Stimulated activated CD4-positive, alpha-beta T cell treated with anti-CD3 and anti-CD28 coated beads, Interleukin-12 subunit alpha, Interleukin-12 subunit beta, amount 100 ng/mL, for 4 hours (primary cell): Measurements from ENCODE around the gene NRXN3.

Source experiments
- DNase-seq: peaks from one replicate; pipeline ENCODE4 v3.0.0-alpha.2; 2020

NRXN3 gene

DNA sequence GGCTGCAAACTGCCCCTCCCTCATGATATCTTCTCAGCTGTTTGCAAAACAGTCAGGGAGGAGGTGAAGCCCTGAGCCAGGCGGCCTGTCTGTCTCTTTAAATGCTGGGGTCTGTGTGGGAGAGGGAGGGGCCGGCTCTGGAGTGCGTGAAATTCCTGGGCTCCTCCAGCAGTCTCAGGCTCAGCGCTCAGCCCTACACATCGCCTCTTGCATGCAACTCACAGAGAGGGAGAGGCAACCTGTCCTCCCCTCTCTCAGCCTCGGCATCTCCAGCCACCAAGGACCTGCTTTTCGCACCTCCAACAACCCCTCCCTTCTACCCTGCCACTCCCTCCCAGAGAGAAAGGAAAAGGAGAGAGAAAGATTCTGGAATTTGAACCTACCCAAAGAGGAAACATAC, at the start of gene NRXN3:
Gene NRXN3, plus strand, starts transcription at position 171 of the 400 bp plus-strand sequence. CDS start 72,721 bp downstream, outside the sequence.
- no peak for DNase-seq

DNA sequence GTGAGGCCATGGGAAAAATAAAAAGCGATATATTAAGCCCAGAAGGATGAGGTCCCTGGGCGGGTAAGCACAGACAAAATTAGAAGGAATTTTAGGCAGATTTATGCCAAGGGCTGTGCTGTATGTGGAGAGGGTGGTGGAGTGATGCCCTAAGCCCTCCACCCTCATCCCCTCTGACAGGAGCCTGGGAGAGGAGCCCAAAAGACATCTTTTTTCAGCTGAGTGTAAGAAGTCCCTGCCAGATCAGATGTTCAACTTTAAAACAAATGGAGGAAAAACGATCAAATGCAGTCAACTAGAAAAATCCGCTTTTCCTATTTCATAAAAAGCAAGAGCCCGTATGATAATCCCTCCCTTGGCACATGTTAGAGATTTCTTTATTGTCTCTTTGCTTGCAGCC, 47.7 kb upstream of the NRXN3 start:
- DNase-seq = no peak

DNA sequence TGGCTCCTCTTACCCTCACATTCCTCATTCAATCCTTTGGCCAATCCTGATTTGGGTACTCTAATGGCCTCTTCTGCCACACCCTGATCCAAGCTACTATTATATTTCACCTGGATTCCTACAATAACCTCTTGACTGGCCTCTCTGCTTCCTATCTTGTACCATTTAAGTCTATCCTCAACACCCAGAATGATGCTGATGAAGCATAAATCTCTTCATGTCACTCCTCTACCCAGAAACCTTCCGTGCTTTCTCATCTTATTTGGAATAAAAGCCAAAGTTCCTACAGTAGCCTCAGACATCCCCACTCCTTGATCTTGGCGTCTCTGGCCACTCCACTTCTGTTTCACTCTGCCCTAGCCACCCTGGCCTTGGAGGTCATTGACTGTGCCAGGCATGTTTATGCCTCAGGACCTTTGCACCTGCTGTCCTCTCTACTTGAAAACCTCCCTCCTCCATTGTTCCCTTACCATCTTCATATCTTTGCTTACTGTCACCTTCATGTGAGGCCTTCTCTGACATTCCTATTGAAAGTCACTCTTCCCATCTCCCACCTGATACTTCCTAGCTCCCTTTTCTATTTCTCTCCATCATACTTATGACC, 46.4 kb upstream of the NRXN3 start:
- DNase-seq = no peak

DNA sequence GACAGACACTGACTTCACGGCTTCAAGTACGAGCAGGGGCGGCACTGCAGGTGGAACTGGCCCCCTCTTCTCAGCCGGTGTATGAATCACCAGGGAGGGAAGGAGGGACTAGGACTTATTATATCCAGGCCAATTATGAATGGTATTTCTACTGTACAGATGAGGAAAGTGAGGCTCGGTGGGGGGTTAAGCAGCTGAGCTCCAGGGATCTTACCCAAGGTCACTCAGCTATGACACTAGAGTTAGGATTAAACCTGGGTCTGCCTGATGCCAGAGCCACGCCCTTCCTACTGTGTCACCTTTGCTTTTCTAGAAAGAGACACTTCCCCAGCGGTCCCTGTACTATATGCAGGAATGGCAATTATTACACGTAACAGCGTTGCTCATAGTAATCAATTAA, 42.2 kb upstream of the NRXN3 start:
- DNase-seq = no peak

DNA sequence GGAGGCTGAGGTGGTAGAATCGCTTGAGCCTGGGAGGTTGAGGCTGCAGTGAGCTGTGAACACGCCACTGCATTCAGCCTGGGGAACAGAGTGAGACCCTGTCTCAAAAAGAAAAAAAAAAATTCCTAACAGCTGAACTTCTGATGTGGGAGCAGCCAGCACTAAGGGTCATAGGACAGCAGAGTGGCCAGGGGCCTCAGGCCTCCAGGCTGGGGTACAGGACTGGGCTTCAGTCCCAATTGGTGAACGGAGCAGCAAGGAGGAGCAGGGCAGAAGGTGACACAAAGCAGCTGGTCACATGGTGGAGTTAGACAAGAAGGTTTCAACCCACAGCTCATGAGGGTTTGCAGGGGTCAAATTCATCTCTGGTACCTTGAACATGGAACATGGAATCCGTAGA, 40.8 kb upstream of the NRXN3 start:
- no peak for DNase-seq

DNA sequence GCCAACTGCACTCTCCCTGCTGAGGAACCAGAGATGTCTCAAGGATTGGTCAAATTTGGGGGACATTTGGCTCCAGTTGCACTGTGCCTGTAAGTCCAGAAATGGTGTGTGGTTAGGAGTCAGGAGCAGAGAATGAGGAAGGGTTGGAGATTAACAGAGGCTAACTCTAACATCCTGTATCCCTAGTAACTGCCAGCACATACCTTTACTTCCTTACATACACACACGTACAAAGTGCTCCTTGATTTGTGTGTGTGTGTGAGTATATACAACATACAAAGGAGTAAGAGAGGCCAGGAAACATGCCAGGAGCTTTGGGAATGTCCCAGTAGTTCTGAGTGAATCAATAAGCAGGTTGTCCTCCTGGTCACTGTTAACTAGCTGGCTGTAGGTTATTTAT, 39.8 kb upstream of the NRXN3 start:
- DNase-seq = no peak

DNA sequence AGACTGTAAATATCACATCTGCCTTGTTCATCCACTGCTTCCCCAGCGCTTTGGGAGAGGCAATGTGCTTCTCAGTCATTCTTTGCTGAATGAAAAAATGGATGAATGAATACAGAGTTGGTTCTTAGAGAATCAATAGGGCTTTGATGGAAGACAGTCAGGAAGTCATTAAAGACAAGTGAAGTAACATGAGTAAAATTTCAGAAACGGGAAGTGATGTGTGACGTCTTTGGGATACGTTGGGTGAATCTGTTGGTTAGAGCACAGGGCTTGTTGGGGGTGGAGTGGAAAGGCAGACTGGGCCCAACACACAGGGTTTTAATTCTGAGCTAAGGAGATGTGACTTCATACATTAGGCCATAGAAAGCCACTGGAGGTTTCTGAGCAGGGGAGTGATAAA, 39.0 kb upstream of the NRXN3 start:
- DNase-seq = no peak

DNA sequence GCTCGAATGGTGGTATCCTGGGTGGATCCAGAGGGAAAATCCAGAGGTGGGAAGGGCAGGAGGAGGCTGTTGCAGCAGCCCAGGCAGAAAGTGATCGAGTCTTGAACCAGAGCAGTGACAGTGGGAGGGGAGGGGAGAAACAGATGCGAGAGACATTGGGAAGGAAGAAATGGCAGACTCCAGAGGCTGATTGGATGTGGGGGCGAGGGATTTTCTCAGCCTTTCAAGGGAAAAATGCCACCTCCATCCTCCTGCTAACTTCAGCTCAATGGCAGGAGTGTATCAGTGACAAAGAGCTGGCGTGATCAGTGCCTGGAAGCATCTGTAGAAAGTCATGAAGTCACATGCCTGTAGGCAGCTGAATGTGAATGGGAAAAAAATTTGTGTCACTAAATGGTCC, 38.6 kb upstream of the NRXN3 start:
- DNase-seq = no peak

DNA sequence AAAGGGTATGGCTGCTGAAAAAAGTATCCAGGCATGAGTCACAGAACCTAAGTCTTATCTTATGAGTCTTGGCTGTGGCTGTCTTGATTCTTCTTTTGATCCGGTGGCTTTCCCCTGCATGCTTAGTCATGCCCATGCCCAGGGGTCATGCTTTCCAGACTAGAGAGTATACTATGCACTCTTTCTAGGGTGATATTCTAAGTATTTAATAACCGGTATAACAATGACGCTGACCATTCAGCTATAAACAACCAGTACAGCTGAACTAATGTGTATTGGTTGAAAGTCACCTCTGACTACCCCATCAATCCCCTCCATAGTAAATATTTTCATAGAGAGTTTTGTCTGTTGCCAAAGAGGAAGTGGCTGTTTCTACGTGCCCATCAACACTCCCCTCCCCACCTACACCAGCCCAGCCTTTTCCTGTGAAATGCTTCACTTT, 34.7 kb upstream of the NRXN3 start:
- no peak for DNase-seq

DNA sequence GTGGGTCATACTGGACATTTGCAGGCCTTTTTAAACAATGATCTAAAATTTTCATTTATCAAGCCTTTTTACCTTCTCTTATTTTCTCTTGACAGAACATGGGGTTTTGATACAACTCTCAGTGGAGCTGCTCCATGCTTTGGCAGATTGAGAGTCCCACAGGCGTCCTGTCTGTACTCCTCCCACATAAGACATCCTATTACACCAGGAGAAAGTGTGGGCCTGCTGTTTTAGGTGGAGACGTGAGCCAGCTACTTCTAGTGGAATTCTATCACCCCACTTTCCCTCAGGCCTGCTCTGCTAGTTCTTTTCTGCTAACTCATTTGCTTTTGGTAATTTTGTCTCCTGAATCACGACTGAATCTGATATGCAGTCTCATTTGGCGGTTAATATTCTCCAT, 33.5 kb upstream of the NRXN3 start:
- DNase-seq = no peak

DNA sequence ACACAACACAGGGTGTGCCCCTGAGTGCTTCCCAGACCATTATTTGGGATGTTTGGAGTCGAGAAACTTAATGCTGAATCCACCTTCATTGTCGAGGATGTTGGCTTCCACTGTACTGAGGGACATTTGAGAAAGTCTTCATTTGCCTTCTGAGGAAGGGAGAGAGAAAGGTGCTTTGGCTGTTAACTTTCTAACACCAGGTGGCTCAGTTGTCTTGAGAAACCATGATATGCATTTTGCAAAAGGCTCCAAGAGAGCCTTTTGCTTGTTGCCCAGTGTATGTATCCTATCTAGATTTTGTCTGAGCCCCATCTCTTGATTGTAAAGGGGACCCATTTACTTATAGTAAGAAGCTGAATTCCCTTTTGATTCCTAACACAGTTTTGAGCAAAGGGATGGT, 28.6 kb upstream of the NRXN3 start:
- no peak for DNase-seq

DNA sequence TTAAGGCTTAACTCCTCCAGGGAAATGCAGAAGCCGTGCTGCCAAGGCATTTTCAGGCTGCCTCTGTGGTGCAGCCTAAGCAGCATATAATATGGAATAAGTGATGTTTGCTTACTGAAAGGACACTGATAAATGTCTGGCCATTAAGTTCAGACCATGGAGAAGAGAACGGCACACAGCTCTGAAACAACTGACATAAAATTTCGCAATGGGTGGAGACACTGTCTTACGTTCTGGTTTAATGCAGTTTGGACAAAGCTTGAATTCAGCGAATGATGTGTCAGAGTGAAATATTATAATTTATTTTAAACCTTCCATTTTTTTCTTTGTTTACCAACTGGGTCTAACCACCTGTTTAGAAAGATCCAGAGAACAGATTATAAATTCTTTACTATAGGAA, 27.2 kb upstream of the NRXN3 start:
- no peak for DNase-seq

DNA sequence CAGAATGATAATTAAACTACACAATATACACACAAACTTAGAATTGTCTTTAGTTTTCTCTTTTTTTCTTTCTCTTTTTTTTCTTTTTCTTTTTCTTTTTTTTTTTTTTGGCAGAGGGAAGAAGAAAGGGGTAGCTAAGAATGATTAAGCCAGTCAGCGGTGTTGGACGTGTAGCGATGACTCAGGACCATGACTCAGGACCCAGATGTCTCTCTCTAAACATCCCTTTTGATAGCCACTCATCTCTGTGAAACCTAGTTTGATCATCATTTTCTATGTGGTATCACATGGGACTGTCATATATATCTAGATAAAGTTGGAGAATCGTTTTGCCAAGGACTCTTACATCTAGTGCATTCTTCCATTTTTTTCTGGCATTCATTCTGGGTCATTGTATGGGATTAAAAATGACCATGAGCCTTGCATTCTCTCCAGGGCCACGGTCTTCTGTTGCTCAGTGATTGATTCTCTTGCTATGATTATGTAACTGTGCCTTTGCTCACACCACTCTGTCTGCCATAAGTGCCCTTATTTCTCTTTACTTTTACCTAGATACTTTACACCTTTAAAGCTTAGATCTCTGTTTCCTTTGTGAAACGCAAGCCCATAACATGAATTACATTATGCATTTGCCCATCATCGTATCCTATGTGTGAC, 26.6 kb upstream of the NRXN3 start:
- DNase-seq = no peak

DNA sequence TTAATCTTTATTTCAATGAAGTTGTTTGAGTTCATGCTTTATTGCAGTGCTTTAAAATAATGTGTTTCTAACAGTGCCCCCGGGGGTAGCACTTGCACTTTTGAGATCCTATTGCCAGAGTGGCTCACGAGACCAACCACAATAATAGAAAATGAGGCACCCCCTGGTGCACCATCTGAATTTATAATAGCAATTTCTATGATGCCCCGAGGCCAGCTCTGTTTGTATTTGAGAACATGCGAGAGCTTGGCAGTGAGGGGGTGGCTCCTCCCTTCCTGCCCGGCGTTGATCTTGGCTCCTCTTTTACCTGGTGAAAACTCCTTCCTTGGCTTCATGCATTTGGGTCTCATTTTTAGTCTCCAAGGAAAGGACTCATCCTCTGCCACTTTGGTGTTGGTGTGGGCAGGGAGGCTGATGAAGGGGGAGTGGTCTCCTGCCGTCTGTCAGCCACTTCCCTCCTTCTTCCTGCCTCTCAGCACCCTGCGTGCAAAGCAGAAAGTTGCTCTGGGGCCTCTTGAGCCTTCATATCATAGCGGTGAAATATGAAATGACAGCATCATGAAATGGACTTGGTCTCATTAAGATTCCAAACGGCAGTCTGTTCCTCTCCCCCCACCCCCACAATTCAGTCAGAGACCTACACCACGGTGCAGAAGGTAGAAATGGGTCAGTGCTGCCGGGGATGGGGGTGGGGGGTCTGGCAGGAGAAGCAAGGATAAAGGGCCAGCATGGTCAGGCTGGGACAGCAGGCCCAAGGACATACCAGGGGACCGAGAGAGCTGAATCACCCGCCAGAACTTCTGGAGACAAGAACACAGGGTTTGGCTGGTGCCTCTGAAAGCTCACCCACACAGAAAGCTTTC, 17.7 kb upstream of the NRXN3 start:
- no peak for DNase-seq

DNA sequence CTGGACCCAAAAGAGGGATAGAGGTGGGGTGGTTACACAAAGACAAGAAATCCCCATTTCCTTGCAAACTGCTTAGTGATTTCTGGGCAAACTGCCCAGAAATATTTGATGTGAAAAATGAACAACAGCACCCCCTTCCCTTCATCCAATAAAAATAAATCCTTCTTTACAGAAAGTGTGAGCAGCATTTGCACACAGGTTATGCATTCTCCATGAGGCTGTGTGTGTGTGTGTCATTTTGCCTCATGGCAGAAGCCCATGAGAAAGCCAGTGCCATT, 17.2 kb upstream of the NRXN3 start:
- no peak for DNase-seq

DNA sequence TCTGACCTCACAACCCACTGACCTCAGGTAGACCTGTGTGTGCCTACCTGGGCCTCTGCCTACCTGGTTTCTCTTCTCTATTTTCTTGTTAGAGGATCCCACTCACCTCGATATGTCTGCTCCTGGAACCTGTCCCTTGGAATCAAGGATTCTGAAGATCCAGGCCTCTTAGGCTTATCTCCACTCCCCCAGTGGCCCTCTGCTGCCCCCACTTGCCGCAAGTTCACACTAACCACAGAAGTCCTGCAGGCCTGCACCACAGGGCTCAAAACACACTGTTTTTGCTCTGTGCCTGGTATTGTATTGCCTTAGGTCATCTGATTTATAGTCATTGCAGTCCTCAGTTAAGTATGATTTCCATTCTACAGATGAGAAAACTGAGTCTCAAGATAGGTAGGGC, 15.3 kb upstream of the NRXN3 start:
- DNase-seq = no peak

DNA sequence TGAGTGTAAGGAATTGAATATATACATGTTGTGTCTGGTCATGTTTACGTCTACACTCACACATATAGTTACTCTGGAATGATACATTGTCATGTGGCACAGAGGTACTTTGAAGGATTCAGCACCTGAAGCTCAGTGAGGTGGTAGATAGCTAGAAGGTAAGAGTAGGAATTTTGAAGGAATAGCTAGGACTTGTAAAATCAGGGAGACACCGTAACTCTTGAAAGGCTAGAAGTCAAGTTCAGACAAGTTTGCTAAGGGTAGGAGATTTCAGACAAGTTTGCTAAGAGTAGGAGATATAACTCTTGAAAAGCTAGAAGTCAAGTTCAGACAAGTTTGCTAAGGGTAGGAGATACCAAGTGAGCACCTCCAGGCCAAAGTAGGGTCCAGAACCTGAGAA, 14.0 kb upstream of the NRXN3 start:
- DNase-seq = no peak

DNA sequence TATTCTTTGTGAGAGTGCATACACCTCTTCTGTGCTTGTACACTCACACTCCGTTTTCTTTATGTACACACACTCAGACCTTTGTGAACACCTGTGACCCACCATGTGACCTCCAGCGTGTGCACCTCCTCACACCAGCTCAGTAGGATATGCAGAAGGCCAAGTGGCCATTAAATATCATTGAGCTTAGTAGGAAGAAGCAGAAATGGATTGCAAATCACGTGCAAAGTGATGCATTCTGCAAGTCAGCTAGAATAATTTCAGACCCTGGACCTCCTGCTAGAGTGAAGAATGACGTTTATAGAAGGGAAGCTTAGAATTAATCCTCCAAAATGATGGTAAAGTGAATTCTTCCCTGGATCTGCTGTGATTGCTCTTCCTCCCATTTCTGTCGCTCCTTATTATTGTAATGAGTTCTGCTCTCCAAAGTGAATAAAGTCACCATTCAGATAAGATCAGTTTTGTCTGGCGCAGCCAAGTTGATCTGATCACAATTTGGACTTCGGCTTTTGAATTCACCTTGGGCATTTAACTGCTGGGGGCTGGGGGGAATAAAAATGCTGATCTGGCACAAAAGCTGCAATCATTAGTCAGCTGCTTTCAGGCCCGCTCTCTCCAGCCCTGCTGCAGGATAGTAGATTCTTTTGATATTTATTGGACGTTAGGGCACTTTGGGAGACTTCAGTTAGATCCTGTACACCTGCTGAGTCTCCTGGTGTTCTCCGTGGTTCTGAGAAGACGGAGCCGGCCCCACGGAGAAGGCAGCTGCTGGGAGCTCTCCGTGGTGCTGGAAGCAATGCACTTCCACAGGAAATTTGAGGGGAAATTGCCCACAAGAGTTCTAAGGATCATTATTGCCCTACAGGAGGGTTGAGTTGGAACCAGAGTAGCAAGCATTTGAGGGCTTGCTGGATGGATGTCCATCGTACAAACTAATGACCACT, 12.4 kb upstream of the NRXN3 start:
- peak; percentile 2 for DNase-seq

DNA sequence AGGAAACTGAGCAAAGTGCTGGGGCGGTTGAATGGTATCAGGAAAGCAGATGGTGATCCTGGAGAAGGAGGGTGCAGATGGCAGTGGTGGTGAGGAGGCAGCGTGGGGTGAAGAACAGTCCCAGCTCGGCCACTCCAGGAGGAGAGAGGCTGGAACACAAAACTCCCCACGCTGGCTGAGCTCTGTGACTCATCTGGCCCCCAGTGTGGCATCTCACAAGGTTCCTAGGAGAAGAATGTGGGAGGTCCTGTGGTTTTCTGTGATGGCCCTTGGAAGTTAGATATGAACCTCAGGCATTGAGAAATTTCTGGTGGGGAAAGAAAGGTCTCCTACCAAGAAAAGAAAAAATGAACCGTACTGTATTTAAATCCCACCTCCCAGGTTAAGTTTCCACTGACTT, 8.0 kb upstream of the NRXN3 start:
- DNase-seq = no peak

DNA sequence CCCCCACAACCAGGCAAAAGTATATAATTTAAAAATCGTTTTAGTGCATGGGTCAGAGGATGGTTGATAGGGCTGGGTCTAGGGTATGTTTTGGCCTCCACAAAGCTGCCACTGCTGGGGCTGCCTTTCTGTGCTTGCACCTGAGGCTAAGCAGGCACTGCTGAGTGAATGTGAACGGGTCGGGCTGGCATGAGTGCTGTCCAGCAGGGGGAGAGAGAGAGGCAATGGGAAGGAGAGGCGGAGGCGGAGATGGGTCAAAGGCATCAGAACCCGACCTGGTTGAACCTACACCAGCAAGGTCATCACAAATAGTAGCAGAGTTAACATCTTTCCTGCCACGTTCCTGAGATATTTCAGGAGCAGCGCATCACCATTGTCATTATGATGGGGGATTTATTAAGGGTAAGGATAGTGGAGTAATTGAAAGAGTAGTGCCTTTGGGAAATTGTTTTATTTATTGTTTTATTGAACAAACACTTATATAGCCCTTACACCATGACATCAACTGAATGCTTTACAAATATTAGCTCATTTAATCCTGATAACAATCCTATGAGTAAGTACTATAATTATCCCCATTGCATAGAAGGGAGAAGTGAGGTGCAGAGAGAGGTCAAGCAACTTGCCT, 5.8 kb upstream of the NRXN3 start:
- no peak for DNase-seq

DNA sequence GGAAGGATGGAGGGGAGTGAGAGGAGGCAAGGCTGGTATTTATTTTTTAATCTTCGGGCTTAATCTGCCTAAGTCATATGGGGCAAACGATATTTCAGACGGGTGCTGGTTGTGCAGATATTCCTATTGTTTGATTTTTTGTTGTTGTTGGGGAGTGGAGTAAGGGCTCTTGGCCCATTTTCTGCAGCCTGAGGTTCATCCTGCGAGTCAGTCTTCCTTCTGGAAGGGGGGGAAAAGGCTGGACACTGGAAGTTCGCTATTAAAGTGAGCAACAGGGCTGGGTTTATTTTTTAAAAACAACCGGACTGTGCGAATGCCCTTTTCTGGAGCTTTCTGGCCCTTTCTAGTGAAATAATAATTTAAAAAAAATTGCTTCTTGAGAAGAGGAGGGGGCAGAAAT, 2.3 kb downstream of the NRXN3 start:
- no peak for DNase-seq

DNA sequence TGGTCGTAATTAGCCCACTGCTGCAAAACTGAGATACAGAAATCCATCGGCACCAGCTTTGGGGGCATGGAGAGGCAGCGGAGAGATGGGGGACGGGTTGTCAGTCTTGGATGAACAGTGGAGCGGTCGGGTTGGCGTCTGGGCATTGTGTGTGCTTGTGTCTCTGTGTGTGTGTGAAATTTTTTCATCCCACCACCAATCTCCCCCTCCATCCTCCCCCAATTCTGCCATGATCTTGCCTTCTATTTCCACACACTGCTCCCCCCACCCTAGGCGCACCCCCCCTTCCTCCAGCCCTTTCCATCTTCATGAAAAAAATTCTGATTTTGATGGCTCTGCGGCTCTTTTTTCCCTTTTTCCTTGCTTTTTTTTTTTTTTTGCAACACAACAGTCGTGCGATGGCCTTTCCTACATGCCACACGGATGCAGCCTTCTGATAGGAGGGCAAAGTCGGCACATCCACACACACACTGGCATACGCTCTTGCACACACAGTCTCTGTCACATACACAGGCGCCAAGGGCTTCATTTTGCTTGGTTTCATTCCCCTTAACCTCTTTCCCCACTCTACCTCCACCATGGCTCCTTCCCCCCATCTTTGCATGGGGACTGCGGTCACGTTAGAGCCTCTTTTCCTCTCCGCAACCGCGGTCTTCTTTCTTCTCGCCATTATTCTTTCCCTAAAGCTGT, 3.3 kb downstream of the NRXN3 start:
- DNase-seq = no peak
